GM23338 (cell line): ENCODE results near the gene TMSB15B. TPM values are rescaled to one million over a fixed set of nuclear protein-coding genes. Genes with fewer than 3 reads are reported as not detected.

Experiments
- ATAC-seq: fragments of 200-7000 bp; cut with Tn5 transposase; 3 replicates; pipeline ENCODE4 v1.9.1; 2020
- DNase-seq: peaks from one replicate; pipeline ENCODE4 v3.0.0-alpha.2; 2015; ENCODE audit warnings: low spot score
- H2AFZ ChIP-seq: fragments of 200-600 bp; sonication (generic); 2 replicates; pipeline ENCODE4 v1.8.0; 2016; ENCODE audit warnings: antibody characterized with exemption, mild to moderate bottlenecking, moderate library complexity
- H3F3A ChIP-seq: fragments of 200-600 bp; sonication (generic); replicated peaks from 2 replicates; pipeline ENCODE4 v1.8.0; 2017; ENCODE audit warnings: antibody characterized with exemption, mixed run types, low read depth
- H3K27ac ChIP-seq: fragments of 200-600 bp; sonication (generic); 2 replicates; pipeline ENCODE4 v1.6.1; 2016; ENCODE audit warnings: low read depth
- H3K27me3 ChIP-seq: fragments of 200-600 bp; sonication (generic); 2 replicates; pipeline ENCODE4 v1.8.0; 2016; ENCODE audit warnings: mild to moderate bottlenecking, mixed run types, moderate library complexity; ENCODE audit not compliant: insufficient read depth
- H3K36me3 ChIP-seq: fragments of 200-600 bp; sonication (generic); 2 replicates; pipeline ENCODE4 v1.8.0; 2016; ENCODE audit warnings: mild to moderate bottlenecking; ENCODE audit not compliant: insufficient read depth
- H3K4me1 ChIP-seq: fragments of 200-600 bp; sonication (generic); 2 replicates; pipeline ENCODE4 v1.8.0; 2016; ENCODE audit warnings: mild to moderate bottlenecking, moderate library complexity; ENCODE audit not compliant: insufficient read depth
- H3K4me2 ChIP-seq: fragments of 200-600 bp; sonication (generic); 2 replicates; pipeline ENCODE4 v1.7.1; 2017; ENCODE audit warnings: mixed run types
- H3K4me3 ChIP-seq: fragments of 200-600 bp; sonication (generic); 2 replicates; pipeline ENCODE4 v1.6.1; 2016; ENCODE audit warnings: mixed run types
- H3K79me2 ChIP-seq: fragments of 200-600 bp; sonication (generic); replicated peaks from 2 replicates; pipeline ENCODE4 v1.8.0; 2017; ENCODE audit warnings: mild to moderate bottlenecking; ENCODE audit not compliant: insufficient read depth
- H3K9me2 ChIP-seq: fragments of 200-600 bp; sonication (generic); 2 replicates; pipeline ENCODE4 v1.8.0; 2017; ENCODE audit not compliant: insufficient read depth
- H4K20me1 ChIP-seq: fragments of 200-600 bp; sonication (generic); replicated peaks from 2 replicates; pipeline ENCODE4 v1.8.0; 2017; ENCODE audit warnings: mild to moderate bottlenecking; ENCODE audit not compliant: insufficient read depth
- H3K27ac Mint-ChIP-seq: 2 replicates; pipeline ENCODE4 v1.8.0; 2020; ENCODE audit warnings: inconsistent platforms, mild to moderate bottlenecking, moderate library complexity, mixed read lengths
- H3K27me3 Mint-ChIP-seq: 3 replicates; pipeline ENCODE4 v1.8.0; 2022; ENCODE audit warnings: low read depth, mild to moderate bottlenecking, moderate library complexity, mixed read lengths, inconsistent platforms; ENCODE audit not compliant: insufficient read depth, poor library complexity
- H3K36me3 Mint-ChIP-seq: 3 replicates; pipeline ENCODE4 v1.8.0; 2021; ENCODE audit warnings: low read depth, mild to moderate bottlenecking, inconsistent platforms, moderate library complexity, mixed read lengths
- H3K4me1 Mint-ChIP-seq: 3 replicates; pipeline ENCODE4 v1.8.0; 2020; ENCODE audit warnings: mild to moderate bottlenecking, inconsistent platforms, mixed read lengths
- H3K4me3 Mint-ChIP-seq: 3 replicates; pipeline ENCODE4 v1.8.0; 2021; ENCODE audit warnings: moderate library complexity, mild to moderate bottlenecking, inconsistent platforms, mixed read lengths
- H3K9me3 Mint-ChIP-seq: 3 replicates; pipeline ENCODE4 v1.8.0; 2020; ENCODE audit warnings: moderate library complexity, mild to moderate bottlenecking, inconsistent platforms, mixed read lengths
- CTCF ChIP-seq, 2 experiments: fragments of 200-600 bp in 1 of 2; sonication (generic) in 1 of 2; conservative IDR thresholded peaks; 2 replicates each; pipeline versions ENCODE4 v1.5.1 to v1.6.1; 2016 to 2017; ENCODE audit warnings: antibody characterized with exemption in 2 of 2, low read depth in 2 of 2, mild to moderate bottlenecking in 2 of 2, moderate library complexity in 1 of 2
- ETS1 ChIP-seq: IDR thresholded peaks from 2 replicates; pipeline ENCODE4 v1.6.1; 2016; ENCODE audit warnings: antibody characterized with exemption
- NANOG ChIP-seq: IDR thresholded peaks from 2 replicates; pipeline ENCODE4 v1.6.1; 2016; ENCODE audit warnings: antibody characterized with exemption, borderline replicate concordance
- POLR2AphosphoS5 ChIP-seq: IDR thresholded peaks from 2 replicates; pipeline ENCODE4 v1.6.1; 2016; ENCODE audit warnings: antibody characterized with exemption, low read depth
- REST ChIP-seq: IDR thresholded peaks from one replicate; pipeline ENCODE4 v1.6.1; 2018; ENCODE audit warnings: antibody characterized with exemption; ENCODE audit not compliant: unreplicated experiment
- polyA plus RNA-seq: library from polyadenylated mRNA; unstranded; fragments of >200 nt; fragmentation: Nextera tagmentation; extraction: Ambion mirVana; gene quantifications from 2 replicates; pipeline ENCODE4 v1.2.1, GENCODE V29; 2016
- total RNA-seq: library from RNA; depleted of rRNA; stranded (reverse); fragments of >200 nt; shearing (Covaris generic); gene quantifications from 2 replicates; pipeline ENCODE4 v1.2.3, GENCODE V29; 2014

Gene TMSB15B
- total and polyA plus RNA-seq, 2 experiments from 2014 or later: 14.3 to 35.3 TPM

- no peak for TF ChIP-seq REST
- no peak for TF ChIP-seq CTCF (conservative IDR thresholded peaks at IDR 0.05; ENCODE audit: low read depth in 2 of 2)
These were observed 48.9 kb upstream of the TMSB15B start (continued) for GRCh38 chrX:103913356-103914020.

- Histone ChIP-seq H3K4me3 (peak overlapping the region; percentile 58), H3K9me2 (no peaks in the 10 kb centered on the region), H2AFZ (no peak overlapping the region), H3F3A (no peaks in the 10 kb centered on the region), H3K79me2 (no peaks in the 10 kb centered on the region), H3K27me3 (0 out of 2 replicates have a peak, but pooled peaks cover 3% of the 10 kb centered on the region), H3K27ac (no peak overlapping the region), H4K20me1 (no peaks in the 10 kb centered on the region), H3K36me3 (no peaks in the 10 kb centered on the region), H3K4me1 (0 out of 2 replicates have a peak, but pooled peaks cover 2% of the 10 kb centered on the region), H3K4me2 (peak overlapping the region; percentile 71)
- peak overlapping the region; percentile 87 for H3K4me3 Mint-ChIP-seq
- TF ChIP-seq NANOG (no peak), POLR2AphosphoS5 (no peak), CTCF (conservative IDR thresholded peaks at IDR 0.05; ENCODE audit: low read depth in 2 of 2) (peak; percentile 55 to 62), ETS1 (no peak)
- ATAC-seq: peak; percentile 84
- H3K4me1 Mint-ChIP-seq: peaks cover 12% of the 10 kb centered on the region
- peak overlapping the region; percentile 56; the same call in 1 of the 2 replicates for H3K27ac Mint-ChIP-seq
- DNase-seq: peak; percentile 85
- no peaks in the 10 kb centered on the region for H3K36me3 Mint-ChIP-seq
- no peaks in the 10 kb centered on the region; the same call in 2 of the 3 replicates for H3K9me3 Mint-ChIP-seq
- H3K27me3 Mint-ChIP-seq: peaks cover 8% of the 10 kb centered on the region
These were observed 44.4 kb upstream of the TMSB15B start for GRCh38 chrX:103918050-103918449.
